ENCODE data around the gene UBASH3A.

The UBASH3A gene

DNA sequence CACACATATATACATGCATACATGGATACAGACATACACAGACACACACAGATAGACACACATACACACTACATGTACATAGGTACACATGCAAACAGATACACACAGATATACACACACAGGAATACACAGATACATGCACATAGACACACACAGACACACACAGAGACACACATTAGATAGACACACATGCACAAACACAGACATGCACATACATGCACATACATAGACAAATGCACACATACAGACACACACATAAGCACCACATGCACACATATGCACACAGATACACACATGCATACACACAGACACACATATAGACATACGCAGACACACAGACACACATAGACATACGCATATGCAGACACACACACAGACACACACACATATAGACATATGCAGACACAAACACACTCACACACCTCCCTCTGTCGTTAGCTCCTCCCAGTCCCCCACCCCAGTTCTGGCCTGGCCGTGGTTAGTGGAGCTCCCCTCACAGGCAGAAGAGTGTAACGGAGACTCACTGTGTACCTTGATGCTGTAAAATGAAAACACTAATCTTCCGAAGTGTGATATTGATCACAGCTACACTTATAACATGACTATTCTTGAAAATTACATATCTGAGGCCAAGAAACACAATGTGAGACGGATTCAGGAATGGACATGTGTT, 7.6 kb downstream of the UBASH3A start:
- DNase-seq (ENCODE audit: low read depth in 2 of 2) = no peak

DNA sequence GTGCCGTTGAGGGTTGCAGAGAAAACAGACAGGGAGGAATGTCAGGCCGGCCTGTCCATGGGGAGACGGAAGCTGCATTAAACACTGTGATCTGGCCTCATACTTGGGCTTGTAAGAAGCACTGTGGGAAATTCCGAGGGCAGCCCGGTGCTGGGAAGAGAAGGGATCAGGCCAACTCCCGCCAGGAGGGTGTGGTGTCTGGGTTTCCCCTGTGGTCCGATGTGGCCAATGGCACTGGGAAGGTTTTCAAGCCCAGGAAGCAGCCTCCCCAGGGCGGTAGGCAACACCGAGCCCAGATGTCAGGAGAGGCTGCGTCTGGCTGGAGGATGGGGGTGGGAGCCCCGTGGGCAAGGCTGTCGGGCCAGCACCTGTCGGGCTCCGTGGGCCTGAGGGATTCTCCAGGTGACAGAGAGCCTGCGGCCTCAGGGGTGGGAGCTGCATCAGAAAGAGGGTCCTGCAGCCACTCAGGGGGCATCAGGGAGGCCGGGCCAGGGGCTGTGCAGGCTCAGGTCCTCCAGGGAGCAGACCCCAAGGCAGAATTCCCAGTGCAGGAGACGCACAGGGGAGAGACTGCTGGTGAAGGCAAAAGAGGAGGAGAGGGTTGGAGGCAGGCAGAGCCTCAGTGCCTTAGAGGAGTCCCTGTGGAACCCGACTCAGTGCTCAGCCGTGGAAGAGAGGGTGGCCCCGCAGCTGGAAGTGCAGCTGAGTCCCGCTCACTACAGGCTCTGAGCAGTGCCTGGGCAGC, 8.4 kb downstream of the UBASH3A start:
- DNase-seq (ENCODE audit: low read depth in 2 of 2) = no peak

DNA sequence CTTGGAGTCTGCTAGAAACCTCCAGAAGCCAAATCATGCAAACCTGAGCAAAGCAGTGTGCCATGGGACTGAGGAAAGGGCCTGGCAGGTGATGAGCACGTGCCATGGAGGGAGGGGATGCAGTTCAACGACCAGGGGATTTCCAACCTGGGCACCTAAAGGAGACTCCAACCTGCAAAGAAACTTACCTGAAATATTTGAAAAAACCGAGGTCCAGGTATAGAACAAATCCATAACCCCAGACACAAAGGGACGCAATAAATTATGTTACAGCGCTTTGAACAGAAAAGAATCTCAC, 8.9 kb downstream of the UBASH3A start:
- DNase-seq (ENCODE audit: low read depth in 2 of 2) = no peak

DNA sequence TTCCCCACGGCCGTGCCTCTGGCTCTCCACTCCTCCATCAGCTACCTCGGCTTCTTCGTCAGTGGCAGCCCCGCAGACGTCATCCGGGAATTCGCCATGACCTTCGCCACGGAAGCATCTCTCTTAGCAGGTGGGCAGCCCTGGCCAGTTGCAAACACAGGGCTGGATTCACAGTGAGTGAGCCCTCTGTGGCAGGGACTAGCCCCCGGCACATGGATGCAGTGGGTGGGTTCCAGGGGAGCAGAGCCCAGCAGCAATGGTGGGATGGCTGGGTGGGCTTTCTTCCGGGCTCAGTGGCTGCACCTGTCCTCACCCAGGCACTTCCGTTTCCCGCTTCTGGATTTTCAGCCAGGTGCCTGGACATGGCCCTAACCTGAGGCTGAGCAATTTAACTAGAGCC, 9.4 kb downstream of the UBASH3A start:
- DNase-seq (ENCODE audit: low read depth in 2 of 2) = no peak

- no peak for DNase-seq (ENCODE audit: low read depth in 2 of 2)
Measured at GRCh38 chr21:42413500-42413899, 9.8 kb downstream of the UBASH3A start.

GRCh38 chr21:42414066-42414465, 10.4 kb downstream of the UBASH3A start:
- DNase-seq (ENCODE audit: low read depth in 2 of 2) = no peak

GRCh38 chr21:42414553-42414927, 10.8 kb downstream of the UBASH3A start:
- DNase-seq (ENCODE audit: low read depth in 2 of 2) = no peak

- peak; percentile 92 to 93 for DNase-seq (ENCODE audit: low read depth in 2 of 2)
Measured at GRCh38 chr21:42414928-42415769, 11.4 kb downstream of the UBASH3A start.

DNA sequence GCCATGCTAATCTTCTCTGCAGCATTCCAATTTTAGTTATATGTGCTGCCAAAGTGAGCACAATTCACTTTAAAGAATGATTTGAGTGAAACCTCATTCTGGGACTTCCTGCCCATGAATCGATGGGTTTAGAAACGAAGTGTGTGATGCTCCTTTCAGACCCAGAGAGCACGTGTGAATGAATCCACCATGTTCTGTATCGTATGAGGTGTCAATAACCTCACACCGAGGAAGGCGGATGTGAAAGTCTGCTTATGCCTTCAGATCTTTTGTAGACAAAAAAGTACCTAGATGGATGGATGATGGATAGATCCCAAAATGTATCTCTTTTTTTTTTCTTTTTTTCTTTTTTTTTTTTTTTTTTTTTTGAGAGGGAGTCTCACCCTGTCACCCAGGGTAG, 13.8 kb downstream of the UBASH3A start:
- DNase-seq (ENCODE audit: low read depth in 2 of 2) = no peak

GRCh38 chr21:42418886-42419285, 15.2 kb downstream of the UBASH3A start:
- no peak for DNase-seq (ENCODE audit: low read depth in 2 of 2)

- DNase-seq (ENCODE audit: low read depth in 2 of 2) = no peak
Measured at GRCh38 chr21:42419845-42420244, 16.1 kb downstream of the UBASH3A start.

DNA sequence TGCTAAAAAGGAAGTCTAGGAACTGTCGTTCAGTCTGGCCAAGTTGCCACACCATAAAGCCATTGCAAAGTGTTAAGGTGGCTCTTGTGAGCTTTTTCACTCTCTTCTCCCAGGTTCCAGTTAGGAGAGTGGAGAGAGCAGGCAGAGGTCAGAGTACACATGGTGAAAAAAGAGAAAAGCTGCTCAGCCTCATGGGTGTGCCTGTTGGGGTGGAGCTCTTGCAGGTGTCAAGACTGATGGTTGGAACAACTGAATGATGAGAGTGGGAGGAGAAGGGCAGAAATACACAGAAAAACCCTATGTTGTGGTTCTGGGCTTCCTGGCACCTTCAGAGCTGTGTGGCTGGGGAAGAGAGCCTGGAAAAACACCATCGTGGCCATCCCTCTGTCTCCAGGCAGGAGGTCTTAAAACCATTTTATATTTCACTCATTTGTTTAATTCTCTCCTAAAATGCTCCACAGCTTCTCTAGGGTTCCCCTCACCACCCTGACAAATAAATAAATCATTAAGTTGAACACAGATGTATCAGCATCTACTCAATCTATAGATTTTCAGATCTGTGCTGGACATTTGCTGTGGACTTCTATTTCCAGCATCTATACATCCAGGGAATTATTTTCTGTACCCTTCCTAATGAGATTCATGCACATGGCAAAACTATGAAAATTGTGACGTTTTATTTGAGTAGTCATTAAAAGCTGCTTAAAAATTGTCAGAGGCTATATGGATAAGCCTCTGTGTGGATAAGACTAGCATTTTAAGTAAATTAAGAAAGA, 17.5 kb downstream of the UBASH3A start:
- no peak for DNase-seq (ENCODE audit: low read depth in 2 of 2)

GRCh38 chr21:42423197-42423675, 19.5 kb downstream of the UBASH3A start:
- DNase-seq (ENCODE audit: low read depth in 2 of 2) = no peak

DNA sequence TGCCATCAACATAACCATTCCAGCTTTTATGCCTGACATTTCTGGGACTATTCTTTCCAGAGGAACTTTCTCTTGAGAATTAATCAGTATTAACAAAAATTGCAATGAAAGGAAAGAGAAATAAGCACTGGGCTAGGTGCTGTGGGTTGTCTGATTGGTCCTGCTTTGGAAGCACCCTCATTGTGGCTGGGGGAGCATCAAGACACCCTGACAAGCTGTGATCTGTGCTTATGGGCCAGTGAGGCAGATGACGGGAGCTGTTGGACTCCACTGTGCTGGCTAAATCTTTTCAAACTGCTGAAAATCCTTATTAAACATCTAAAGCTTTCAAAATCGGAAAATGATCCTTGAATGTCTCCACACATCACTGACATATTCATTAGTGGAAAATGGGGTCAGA, 20.0 kb downstream of the UBASH3A start:
- DNase-seq (ENCODE audit: low read depth in 2 of 2) = no peak

- DNase-seq (ENCODE audit: low read depth in 2 of 2) = peak; percentile 66 to 70
Measured at GRCh38 chr21:42424914-42425541, 21.3 kb downstream of the UBASH3A start.

GRCh38 chr21:42425591-42425990, 21.9 kb downstream of the UBASH3A start:
- DNase-seq (ENCODE audit: low read depth in 2 of 2) = no peak

GRCh38 chr21:42426424-42426823, 22.7 kb downstream of the UBASH3A start:
- DNase-seq (ENCODE audit: low read depth in 2 of 2) = no peak

DNA sequence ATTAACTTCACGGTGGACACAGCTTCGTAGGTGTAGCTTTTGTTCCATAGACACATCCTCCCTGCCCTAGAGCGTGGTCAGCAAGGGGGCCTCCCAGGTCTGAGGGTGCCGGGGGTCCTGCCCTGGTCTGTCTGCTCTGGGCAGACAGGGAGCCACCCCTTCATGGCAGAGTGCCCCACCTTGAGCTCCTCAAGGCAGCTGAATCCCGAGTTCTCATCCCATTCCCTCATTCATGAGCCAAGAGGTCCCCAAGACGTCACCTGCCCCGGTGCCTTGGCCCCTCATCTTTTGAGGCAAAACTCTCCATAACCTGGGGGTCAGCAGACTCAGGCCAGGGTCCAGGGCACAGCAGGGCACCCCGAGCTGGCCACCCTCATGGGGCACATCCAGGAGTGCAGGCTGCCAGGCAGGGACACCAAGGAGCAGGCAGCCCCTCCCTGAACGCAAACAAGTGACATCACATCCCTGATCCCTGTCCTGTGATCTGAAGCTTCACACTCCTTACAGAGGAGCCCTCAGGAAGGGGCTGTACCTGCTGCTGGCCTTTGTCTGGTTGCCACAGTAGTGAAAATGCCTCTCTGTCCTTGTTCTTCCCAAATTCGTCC, 23.3 kb downstream of the UBASH3A start:
- no peak for DNase-seq (ENCODE audit: low read depth in 2 of 2)

DNA sequence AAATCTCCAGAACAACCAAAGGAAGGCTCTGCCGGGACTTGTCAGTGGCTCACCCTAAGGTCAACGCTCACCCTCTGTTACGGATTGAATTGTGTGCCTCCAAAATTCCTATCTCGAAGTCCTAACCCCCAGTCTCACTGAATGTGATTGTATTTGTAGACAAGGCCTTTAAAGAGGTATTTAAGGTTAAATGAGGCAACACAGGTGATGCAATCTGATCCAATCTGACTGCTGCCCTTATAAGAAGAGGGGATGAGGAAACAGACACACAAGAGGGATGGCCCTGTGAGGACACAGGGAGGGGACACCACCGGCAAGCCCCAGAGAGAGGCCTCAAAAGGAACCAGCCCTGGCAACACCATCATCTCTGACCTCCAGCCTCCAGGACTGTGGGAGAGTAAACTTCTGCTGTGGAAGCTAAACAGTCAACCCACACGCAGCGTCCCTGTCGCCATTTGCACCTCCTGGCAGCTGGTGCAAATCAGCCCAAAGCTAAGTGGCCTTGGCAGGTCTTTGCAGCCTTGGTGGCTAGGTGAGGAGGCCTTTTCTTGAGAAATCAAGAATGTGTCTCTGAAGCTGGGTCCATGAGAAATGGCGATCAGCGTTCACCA, 24.2 kb downstream of the UBASH3A start:
- no peak for DNase-seq (ENCODE audit: low read depth in 2 of 2)

DNA sequence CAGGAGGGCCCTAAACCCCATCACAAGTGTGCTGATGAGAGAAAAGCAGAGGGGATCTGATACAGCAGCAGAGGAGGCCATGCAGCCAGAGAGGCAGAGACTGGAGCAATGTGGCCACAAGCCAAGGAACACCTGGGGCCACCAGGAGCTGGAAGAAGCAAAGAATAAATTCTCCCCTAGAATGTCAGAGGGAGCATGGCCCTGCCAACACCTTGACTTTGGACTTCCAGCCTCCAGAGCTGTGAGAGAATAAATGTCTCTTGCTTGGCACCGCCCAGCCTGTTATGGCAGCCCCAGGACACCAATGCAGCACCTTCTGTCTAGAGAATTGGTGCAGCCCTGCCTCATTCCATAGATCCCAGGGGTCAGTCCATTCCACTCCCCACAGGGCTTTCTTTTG, 25.3 kb downstream of the UBASH3A start:
- no peak for DNase-seq (ENCODE audit: low read depth in 2 of 2)

DNA sequence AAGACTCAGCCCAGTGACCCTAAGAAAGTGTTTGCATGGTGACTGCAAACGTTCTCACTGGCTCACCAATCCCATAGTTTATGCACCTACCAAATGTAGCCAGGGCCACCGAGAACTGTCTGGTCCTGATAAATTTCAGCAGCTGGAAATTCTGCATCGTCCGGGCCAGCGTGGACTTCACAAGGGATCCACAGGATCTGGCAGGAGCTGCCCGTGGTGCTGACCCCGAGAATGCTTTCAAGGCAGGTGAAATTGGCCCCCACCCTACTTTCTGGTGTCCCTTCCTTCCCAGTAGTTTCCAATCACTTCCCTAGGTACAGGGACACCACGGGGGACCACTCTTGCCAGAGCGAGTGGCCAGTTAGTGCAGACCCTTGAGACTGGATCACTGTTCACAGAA, 26.2 kb downstream of the UBASH3A start:
- DNase-seq (ENCODE audit: low read depth in 2 of 2) = no peak

All from stimulated activated CD8-positive, alpha-beta memory T cell treated with anti-CD3 and anti-CD28 coated beads, Interleukin-15, amount 100 ng/mL, for 48 hours (primary cell).